HK-2 (cell line): ENCODE data around the gene SIPA1L3.
"Not testable (repeated sequence)": the region's sequence is repeated elsewhere in the genome, so short reads cannot be mapped to it uniquely, and the experiment has no call there.

Experiments used
- DNase-seq: peaks from one replicate; pipeline ENCODE4 v3.0.0-alpha.2; 2018; ENCODE audit not compliant: unreplicated experiment

The SIPA1L3 gene

DNA sequence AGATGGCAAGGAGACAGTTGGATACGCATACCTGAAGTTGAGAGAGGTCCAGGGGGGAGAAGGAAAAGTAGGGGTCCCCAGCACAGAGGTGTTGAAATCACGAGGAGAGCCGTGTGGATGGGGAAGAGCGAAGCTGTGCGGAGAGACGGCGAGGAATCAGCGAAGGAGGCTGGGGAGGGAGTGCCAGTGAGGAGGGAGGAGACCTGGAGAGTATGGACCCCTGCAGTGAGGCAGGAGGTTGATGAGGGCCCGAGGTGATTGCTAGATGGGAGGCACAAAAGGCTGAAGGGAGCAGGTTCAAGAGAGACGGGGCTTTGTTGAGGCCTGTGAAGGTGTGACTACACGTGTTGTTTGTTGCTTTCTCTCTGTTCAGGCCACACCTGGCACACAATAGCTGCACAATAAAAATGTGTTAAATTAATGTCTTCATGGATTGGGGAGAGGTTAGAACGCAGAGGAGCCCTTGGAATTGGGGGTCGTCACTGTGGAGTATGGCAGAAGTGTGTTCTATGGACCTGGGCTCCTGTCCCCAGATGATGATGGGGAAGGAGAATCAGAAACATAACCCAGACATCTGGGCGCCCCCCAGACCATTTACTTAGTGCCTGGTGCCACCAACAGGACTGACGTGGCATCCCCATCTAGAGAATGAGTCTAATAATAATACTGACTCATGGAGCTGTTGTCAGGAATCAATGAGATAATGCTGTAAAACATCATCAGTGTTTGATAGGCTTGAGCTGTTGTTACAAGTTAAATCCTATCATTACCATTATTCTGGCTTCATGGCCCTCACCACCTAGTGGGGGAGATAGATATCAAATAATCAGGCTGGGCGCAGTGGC, 137.5 kb downstream of the SIPA1L3 start:
- DNase-seq, result no peak

DNA sequence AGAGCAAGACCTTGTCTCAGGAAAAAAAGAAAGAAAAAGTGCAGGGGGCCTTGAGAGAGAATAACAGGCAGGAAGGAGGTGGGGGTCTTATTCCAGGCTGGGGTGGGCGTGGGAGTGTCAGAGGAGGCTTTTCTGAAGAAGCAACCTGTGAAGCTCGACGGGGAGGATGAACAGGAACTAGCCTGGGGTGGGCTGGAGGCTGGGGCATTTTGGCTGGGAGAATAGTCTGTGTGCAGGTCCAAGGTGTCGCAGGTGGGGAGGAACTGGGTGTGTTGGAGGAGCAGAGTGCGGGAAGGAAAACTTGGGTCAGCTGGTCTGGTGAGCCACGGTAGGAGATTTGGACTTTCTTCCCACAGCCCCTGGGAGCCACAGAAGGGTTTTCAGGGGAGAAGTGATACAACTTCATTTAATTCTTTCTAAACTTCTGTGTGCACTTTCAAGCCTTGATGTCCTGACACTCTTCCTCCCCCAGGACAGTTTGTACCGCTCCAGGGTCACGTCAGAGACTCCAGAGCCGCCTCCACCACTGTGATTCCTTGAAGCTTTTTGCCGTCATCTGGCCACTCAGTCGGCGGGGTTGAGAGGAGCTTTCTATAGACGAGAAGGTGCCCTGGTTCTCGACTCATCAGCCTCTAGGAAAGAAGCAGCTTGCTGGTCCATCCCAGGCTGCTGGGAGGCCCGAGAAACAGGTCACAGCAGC, 138.7 kb downstream of the SIPA1L3 start:
- no peak for DNase-seq

DNA sequence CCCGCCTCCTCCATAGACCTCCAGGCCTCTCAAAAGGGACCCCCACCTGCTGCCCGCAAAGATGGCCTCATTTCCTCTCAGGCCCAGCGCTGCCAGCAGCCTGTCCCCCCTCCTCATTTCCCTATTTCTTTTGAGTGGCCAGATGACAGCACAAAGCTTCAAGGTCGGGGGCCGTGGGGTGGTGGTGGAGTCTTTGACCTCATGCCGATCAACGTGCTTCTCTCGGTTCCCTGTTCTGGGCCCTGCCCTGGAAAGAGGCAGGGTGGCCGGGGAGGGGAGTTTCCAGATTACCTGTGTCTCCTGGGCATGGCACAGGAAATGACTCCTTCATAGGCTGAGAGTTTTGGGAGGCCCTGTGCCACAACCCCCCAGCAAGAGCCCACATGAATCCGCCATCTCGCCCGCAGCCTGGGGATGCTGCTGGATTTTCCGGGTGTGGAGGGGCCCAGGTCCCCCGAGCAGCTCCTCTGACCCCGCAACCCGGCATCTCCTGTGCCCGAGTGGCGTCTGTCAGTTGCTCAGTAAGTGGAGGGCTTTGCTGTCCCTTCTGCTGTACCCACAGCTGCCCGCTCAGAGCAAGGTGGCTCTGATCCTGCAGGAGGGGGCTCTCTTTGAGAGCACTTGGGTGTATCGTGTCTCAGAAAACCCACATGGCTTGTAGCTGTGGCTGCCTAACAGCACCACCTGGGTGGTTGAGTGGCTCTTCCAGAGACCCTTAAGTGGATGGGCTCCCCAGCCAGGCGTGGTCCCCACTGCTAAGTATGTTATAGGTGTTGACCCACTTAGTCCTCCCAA, 139.4 kb downstream of the SIPA1L3 start:
- no peak for DNase-seq

DNA sequence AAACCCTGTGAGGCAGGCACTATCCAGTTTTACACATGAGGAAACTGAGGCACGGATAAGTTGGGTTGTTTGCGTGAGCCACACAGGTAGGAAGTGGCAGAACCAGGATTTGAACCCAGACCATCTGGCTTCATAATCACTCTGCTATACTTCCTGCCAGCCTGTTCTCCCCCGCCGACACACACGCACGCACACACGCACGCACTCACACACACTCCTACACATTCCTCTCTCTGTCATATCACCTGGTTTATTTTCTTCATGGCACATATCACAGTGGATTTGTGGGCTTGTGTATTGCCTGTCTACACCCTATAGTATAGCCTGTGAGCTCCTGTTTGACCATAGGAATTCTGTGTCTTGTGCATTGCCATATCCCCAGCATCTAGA, 140.0 kb downstream of the SIPA1L3 start:
- DNase-seq, result no peak

DNA sequence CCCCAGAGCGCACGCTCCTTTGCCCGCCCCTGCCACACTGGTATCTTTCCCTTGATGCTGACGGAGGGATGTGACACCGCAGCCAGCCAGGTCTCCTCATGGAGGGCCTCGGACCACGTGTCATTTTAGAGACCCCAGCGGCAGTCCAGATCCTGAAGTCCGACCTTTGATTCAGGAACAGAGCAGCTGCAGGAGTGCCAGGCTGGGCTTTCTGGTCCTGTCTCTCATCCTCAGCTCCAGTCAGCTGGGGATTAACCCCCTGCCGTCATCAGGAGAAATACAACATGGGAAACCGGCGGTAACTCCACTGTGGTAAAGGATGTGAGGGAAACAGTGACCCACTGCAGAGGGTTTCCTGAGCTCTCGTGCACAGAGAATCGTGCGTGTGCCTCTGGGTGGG, 140.6 kb downstream of the SIPA1L3 start:
- DNase-seq, result no peak

DNA sequence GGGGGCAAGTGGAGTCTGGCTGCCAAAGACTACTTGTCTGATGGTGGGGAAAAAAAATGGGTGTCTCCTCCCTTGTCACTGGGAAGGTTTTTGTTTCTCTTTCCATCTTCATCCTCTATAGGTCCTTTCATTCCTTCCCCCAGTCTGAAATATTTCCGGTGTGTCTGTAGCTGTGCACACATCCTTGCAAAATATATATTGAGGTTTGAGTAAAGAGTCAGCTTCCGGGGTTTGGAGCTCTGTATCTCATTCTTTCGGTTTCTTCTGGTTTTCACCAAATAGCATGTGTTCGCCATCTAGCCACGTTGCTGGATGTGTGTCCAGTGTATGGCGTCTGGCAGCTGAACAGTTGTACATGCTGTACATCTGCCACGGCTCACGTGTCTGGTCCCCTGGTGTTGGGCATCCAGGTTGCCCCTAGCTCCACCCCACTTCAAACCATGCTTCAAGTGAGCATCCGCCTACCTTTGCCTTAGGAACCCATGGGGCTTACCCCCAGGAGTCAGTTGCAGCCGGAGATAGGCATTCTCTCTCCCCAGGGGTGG, 142.2 kb downstream of the SIPA1L3 start:
- no peak for DNase-seq

DNA sequence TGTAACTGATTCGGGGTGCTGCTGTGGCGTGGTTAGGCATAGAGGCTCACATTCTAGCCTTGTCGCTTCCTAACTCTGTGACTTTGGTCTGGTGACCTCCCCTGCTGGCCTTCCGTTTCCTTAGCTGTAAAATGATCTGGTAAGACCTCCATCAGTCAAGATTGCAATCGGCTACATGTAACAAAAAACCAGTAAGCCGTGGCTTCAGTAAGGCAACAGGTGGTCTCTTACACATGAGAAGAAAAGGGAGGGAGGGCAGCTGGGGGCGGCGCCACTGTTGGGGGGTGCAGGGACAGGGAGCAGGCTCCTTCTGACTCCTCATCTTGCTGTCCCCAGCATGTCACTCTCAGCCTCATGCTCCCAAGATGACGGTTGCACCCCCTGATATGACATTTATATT, 148.0 kb downstream of the SIPA1L3 start:
- DNase-seq, result no peak

DNA sequence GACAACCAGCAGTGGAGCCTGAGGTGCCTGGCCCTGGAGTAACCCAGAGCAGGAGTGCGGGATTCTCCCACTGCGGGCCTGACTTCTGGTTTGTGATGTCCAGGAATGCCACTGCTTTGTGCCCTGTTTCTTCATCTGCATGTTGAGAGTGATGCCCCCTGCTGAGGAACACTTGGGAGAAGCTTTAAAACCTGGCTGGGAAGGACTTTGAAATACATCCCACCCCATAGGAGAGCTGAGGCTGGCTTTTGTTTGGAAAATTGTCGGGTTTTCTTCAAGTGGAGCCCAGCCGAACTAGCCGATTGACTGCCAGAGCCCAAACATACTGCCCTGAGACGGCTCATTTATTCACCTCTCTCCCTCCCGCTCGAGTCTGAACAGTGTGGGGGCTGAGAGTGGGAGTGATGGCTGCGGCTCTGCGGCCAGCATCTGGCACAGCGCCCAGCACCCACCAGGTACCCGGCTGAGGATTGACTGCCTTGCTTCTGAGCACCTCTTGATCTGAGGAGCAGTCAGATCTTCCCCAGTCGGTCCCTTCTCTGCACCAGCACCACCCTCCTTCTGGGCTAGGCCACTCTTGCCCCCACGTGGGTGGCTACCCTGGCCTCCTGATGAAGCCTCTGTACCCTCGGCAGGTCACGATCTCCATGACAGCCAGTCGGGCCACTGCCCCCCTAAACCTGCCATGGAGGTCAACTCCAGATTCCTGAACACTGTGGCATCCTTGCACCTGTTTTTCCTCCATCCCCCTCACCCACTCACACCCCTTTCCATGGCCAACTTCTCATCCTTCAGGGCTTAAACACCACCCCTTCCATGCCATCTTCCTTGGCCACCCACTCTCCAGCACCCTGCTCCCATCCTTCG, 148.9 kb downstream of the SIPA1L3 start:
- no peak for DNase-seq

DNA sequence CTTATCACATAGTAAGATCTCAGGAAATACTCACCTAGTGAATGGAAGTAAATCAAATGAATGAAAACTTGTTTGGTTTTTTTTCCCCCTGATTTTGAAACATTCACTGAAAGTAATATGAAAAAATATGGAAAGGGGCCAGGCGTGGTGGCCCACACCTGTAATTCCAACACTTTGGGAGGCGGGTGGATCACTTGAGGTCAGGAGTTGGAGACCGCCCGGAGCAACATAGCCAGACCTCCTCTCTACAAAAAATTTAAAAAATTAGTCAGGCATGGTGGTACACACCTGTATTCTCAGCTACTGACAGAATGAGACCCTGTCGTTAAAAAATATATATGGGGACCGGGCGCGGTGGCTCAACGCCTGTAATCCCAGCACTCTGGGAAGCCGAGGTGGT, 149.6 kb downstream of the SIPA1L3 start:
- no peak for DNase-seq

DNA sequence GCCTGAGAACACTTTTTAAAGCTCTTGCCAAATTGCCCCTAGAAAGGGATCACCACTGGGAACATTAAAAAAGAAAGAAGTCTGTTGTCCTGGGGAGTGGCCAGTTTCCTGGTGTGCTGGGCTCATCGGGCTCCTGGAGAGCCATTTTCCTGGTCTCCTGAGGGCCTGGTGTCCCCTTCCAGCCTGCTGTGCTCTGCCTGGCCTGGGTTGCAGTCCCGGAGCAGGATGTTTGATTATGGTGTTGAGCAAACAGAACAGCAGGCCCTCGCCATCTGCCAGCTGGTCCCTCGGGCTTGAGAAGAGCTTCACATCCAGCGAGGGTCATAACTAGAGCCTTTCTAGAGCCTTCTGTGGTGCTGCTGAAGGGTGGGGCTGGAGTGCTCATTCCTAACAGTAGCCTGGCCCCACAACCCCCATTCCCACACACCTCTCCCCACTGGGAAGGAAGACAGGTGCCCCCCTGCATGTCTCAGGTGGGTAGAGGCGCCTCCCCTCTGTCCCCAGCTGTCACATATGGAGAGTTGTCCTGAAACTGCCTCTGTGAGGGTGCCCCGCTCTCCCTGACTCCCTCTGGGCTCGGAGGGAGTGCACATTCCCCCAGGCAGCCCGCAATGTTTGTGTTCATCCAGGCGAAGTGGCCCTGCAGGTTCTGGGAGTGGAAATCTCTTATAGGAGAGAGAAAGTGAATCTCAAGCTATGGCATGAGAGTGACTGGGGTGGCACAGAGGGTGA, 151.1 kb downstream of the SIPA1L3 start:
- no peak for DNase-seq

DNA sequence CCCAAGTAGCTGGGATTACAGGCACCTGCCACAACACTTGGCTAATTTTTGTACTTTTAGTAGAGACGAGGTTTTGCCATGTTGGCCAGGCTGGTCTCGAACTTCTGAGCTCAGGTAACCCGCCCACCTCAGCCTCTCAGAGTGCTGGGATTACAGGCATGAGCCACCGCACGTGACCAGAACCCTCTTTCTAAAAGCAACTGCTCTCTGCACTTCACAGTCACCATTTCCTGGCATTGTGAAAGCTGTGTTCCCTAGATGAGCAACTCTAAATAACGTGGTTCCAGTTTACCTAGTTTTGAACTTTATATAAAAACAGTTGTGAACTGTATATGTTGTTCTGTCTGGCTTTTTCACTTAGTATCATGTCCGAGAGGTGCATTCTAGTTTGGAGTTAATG, 152.9 kb downstream of the SIPA1L3 start:
- DNase-seq, result no peak

DNA sequence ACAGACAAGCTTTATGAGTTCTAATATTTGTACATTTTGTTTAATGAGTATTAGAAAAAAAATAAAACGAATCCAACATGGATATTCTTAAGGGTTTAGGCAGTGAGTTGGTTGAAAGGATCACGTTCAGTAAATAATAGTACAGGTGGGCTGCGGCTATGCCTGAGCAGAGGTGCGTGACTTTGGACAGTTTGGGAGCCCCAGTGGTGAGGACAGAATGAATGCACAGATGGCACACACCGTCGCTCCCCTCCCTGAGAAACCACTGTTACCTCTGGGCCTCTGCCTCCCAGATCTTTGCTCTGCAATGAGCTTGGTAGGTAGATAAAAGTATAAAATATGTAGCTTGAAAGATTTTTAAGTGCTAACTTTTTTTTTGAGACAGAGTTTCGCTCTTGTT, 153.3 kb downstream of the SIPA1L3 start:
- no peak for DNase-seq

DNA sequence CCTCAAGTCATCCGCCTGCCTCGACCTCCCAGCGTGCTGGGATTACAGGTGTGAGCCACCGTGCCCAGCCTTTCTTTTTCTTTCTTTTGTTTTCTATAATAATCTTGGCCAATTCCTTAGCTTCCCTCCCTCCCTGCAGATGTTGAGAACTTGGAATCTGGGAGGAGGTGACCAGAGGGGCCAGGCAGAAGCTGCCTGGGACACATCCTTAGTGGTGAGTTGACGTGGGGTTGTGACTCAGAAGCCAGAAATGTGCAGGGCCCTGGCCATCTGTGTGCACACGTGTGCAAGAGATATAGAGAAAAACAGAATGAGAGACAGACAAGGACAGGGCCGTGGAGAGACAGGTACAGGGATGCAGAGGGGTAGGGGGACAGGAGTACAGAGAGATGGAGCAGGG, 154.3 kb downstream of the SIPA1L3 start:
- DNase-seq, result peak; percentile 59

DNA sequence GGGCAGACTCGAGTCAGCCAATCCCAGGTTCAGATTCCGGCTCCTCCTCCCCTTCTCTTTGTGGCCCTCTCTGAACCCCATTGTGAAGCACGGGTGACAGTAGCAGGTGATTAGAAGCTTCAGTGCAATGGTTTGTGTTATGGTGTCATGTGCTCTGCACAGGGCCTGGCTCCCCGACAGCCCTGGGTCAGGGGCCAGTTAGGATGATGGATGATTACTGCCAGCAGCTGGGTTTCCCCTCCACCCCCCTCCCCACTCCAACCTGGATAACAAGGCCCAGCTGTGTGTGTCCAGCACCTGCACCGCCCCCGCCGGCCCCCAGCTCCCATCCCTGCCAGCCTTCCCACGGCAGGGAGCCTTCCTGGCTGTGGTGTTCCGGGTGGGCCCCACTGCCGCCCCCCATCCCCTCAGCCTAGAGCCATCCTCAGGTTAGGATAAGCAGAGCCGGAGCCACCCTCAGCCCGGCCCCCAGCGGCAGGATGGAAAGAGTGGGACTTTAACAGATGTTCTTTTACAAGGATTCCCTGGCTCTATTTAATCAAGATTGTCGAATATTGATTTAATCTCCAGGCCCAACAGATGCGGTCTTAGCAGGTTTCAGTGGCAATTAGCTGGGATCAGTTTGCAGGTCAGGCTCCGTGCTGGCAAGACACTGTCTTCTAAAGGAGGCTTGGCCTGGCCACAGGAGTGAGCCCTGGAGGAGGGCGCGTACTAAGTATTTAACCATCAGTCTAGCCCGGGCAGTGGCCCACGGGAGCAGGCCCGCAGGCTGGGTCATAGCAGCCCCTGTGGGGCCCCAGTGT, 156.2 kb downstream of the SIPA1L3 start:
- no peak for DNase-seq

DNA sequence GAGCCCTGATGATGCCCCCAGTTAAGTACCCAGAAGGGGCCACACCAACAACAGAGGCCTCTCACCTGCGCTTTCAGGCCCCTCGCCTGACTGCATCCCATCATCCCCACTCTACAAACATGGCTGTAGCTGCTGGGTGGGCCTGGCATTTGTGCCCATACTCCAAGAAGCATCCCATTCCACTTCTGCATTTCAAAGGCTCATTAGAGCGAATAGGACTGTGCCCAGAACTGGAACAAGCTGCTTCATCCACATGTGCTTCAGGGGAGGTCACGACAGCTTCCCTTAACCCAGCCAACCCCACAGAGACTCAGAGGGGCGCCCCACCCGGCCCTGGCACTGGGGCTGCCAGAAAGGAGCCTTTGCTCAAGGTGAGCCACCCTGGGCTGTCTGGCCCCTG, 156.9 kb downstream of the SIPA1L3 start:
- DNase-seq, result no peak

DNA sequence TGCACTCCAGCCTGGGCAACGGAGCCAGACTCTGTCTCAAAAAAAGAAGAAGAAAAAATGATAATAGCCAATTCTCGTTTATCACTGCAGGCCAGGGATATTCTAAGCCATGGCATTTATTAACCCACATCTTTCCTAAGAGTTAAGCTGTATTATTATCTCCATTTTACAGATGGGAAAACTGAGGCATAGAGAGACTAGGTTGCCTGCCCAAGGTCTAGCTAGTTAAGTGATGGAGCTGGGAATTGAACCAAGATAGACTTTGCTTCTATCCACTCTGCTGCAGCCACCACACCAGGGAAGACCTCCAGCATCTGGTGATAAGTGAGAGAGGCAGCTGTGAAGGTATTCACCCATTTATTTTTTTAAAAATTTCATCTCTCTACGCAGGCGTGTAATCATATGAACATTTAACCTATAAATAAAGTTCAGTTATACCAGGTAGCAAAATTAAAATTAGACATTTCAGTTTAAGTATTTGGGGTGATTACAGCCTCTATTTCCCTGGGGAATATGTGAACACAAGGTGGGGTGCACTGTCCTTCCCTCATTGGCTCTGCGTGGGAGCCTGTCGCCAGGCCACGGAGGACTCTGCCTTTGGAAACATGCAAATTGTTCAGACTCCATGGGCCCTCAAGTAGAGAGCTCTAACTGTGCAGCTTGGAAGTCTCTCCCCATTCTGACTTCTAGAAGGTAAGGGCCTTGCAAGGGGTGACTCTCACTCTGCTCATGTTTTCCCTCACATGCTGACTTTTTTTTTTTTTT, 157.8 kb downstream of the SIPA1L3 start:
- no peak for DNase-seq

DNA sequence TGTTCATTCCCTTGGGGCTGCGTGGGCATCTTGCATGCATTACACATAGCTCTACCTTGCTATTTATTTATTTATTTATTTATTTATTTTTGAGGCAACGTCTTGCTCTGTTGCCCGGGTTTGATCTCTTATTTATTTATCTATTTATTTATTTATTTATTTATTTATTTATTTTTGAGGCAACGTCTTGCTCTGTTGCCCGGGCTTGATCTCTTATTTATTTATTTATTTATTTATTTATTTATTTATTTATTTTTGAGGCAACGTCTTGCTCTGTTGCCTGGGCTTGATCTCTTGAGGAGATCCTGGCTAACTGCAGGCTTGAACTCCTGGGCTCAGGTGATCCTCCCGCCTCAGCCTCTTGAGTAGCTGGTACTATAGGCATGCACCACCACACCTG, 158.8 kb downstream of the SIPA1L3 start:
- DNase-seq, result not testable (repeated sequence)

DNA sequence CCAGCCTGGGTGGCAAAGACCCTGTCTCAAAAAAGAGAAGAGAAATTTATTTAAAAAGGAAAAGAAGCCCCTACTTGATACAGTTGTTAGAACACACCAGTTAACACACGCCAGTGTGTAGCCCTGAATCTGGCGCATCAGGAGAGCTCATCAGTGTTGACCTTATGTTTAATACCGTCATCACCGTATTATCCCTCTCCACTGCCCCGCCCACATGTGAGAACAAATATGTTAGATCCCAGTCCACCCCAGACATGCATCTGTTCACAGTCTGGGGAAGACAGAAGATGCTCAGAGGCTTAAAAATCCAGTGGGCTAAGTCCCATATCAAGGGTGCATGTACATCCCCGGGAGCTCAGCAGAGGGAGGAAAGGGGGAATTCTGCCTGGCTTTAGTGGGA, 161.8 kb downstream of the SIPA1L3 start:
- no peak for DNase-seq

DNA sequence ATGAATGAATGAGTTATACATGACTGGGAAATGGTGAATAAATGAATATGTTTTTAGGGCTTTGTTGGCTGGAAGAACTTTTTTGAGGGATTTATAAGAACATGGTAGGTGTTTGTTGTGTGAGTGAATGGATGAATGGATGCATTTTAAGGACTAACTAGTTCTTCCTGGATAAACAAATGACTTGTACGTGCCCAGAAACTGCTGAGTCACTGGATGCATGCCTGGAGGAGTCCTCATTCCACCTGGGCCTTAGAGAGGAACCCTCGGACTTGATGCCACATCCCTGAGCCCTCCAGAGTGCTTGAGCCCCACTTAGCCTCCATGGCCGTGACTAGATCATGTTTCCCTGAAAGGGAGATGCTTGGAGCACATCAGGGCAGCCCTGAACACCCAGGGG, 163.6 kb downstream of the SIPA1L3 start:
- DNase-seq, result peak; percentile 23
